AML-193 (cell line): ENCODE data around the gene GNAI3.

Experiments used
- DNase-seq, 2 experiments: peaks; one replicate each; lab custom pipeline; 2025; lab: John Stamatoyannopoulos, UW

GNAI3 gene

DNA sequence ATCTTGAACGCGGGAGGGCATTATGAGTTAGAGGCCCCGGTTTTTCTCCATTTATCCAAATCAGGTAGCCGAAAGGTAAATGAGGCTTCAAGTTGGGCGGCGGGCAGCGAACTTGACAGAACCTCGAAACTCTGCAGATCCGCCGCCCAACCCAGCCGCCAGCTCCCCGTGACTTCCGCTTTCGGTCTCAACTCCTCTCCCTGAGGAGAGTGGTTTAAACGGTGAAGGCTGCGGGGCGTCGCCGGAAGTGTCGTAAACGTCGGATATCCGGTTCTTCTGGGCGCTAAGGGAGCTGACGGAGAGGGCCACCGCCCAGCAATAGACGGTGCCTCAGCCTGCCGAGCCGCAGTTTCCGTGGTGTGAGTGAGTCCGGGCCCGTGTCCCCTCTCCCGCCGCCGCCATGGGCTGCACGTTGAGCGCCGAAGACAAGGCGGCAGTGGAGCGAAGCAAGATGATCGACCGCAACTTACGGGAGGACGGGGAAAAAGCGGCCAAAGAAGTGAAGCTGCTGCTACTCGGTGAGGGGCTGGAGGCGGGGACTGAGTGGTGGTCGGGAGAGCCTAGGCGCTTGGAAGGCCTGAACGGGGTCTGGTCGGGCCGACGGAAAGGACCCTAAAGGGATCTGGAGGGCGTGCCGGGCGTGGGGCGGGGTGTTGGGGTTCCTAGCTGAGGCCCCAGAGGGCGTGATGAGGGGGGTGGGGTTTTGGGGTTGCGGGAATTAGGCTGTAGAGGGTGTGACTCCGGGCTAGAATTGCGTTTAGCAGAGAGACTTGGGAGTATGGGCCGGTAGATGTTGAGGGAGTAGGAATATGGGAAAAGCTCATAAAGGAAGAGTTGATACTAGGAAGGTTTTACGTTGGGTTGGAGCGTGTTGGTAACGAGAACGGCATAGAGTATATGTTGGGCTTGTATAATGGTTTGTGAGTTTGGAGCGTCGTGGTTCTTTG lies at the start of gene GNAI3:
GNAI3 (plus strand) TSS at position 295 of the 947 bp plus-strand sequence; CDS start at position 401, 106 bp downstream.
- peak; percentile 90 to 93 for DNase-seq

- DNase-seq, result no peak
These were observed 49.3 kb upstream of the GNAI3 start for GRCh38 chr1:109499081-109499480.

GRCh38 chr1:109499661-109500536 lies 48.5 kb upstream of the GNAI3 start:
- DNase-seq, result peak; percentile 37

DNA sequence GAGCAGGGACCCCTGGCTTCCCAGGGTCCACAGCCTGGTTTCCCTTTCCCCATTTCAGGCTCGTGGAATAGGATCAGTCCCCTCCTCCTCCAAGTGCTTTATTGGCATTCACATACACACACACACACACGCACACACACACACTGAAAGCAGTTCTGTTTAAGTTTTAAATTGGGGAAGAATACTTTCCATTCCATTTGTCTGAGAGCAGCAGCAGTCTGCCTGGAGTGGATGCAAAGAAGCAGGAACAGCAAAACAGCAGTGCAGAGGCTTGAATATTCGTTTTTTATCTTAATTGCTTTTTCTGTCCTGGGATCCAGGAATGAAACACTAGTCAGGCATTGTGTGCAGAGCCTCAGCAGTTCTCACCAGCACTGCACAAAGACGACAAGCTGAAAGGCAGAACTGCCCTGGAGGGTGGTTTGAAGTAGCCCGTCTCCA lies 47.5 kb upstream of the GNAI3 start:
- no peak for DNase-seq

DNA sequence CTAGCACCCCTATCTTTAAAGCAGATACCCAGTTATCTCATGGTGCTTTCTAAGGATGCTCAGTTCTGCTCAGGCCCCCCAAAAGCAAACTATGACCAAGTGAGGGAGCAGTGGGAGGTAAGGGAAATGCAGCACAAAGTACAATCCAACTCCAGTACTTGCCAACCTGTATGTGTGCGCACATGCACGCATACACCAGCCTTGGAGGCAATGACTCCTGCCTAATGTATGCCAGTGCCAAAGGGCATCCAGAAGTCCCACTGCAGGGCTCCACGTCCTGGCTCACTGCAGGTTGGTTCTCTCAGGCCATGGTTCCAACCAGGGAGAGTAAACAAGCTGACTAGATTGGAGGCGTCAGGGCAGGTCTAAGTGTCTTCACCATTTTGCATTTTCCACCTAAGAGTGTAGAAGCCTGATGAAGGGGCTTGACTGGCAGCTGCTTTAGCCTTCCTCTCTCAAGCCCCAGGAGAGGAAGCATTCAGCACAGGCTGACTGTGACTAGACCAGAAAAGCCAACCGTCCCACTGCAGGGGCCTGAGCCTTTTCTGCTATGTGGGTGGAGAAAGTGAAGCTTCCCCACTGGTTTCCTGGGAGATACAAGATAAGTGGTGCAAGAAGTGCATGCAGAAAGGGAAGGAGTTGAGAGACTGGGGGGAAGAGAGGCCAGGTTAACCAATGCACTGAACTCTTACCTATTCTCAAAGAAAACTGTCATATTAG lies 46.6 kb upstream of the GNAI3 start:
- peak; percentile 68 to 72 for DNase-seq

GRCh38 chr1:109502364-109502851 lies 46.0 kb upstream of the GNAI3 start:
- no peak for DNase-seq

DNA sequence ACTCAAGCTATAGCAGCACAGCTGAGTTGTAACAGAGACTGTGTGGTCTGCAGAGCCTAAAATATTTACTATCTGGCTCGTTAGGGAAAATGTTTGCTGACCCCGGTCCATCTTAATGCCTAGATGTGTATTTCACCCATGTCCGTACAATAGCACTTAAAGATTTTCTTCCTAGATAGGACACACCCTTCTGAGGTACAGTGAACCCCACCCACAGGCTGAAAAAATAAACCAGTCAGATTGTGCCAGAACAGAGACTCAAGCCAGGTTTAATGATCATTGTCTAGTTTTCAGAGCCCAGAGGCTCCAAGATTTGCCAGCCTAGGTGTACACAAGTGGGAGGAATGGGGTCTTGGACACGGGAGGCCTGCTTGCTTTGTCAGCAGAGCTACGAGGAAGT lies 44.5 kb upstream of the GNAI3 start:
- no peak for DNase-seq

GRCh38 chr1:109504974-109505373 lies 43.4 kb upstream of the GNAI3 start:
- no peak for DNase-seq

- DNase-seq, result no peak
These were observed 40.2 kb upstream of the GNAI3 start for GRCh38 chr1:109508001-109508872.

DNA sequence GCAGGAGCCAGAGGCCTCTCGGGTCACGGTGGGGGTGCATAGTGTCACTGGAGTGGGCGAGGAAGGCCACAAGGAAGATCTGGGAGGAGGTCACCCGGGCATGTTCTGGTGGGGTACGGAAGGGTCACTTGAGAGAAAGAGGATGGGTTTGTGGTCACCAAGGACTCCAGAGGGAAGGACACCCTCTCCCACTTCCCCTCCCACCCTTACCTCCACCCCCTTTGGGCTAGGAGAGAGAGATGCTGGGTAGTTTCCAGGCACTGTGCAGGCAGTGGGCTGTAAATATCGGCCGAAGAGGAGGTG lies 39.6 kb upstream of the GNAI3 start:
- DNase-seq, result no peak

DNA sequence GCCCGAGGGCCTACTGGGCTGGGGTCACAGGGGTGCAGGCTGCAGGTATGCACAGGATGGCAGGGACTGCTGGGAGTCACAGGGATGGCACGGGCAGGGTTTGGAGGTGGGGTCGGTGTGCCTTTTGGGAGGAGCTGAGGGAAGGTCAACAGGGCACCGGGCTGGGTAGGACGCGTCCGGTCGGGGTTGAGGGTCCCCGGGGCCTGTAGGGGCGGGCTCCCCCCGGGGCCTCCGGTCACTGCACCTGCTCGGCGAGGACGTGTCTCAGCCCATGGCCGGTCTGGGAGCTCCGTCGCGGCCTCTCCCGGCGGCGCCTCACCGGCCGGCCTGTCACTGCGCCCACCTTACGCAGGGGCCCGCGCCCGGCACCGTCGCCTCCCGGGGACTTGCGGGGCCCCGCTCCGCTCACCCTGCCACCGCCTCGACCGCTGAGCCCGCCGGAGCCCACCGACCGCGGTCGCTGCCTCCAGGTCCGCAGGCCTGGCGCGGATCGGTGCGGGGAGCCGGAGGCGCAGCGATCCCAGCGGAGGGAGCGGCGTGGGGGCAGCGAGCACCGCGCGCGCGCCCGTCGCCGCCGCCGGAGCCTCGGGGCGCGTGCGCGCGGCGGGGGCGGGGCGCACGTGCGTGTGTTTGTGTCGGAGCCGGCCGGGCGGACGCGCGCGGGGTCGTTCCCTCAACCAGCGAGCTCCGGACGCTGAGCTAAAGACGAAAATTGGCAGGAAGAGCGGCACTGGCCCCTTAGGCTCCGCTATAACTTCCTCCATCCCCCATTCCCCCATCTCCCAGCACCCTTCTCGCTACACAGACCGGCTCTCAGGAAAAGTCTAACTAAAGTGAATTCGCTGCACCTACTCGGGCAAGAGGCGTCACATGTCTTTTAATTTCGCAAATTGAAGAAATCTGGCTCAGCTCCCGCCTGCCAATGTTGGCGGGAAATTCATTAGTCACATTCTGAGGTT lies 39.0 kb upstream of the GNAI3 start, which contains the start of gene AMIGO1:
AMIGO1 (minus strand) TSS at position 552 of the 959 bp plus-strand sequence. CDS start 815 bp downstream, outside the sequence.
- DNase-seq, result peak; percentile 34 to 38

DNA sequence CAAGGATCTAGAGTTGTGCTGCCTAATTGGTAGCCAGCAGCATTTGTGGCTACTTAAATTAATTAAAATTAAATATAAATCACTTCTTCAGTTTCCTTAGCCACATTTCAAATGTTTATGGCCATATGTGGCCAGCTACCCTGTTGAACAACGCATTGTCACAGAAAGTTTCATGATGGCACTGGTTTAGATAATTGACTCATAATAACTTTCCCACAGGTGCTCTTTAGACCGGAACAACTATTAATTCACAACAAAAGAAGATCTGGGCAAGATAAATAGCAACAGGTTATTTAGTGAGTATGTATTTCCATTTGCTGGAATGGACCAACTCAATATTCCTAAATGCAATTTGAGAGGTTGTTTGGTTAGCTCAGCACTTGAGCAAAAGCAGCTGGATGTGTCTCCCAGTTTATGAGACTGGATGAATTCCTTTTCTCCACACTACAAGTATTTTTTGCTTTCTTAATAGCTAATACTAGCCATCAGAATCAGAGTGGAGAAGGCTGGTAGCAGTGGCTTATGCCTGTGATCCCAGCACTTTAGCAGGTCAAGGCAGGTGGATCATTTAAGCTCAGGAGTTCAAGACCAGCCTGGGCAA lies 35.2 kb upstream of the GNAI3 start:
- DNase-seq, result no peak

- DNase-seq, result no peak
These were observed 33.6 kb upstream of the GNAI3 start for GRCh38 chr1:109514846-109515245.

DNA sequence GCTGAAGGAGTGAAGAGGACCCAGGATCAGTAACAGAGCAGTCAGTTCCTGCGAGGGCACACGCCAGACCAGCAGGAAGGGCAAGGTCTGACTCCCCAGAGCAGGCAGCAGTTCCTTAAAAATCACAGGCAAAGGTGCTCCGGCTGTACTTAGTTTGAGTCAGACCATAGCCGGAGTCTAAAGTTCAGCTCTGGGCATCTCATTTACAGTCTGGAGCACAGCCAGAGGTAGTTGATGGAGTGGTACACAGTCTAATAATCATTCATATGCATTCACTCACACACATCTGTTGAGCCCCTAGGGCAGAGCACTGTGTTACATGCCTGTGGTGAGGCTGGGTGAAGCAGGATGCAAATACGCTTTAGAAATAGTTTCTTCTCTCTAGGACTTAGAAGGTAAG lies 31.5 kb upstream of the GNAI3 start:
- DNase-seq, result no peak

DNA sequence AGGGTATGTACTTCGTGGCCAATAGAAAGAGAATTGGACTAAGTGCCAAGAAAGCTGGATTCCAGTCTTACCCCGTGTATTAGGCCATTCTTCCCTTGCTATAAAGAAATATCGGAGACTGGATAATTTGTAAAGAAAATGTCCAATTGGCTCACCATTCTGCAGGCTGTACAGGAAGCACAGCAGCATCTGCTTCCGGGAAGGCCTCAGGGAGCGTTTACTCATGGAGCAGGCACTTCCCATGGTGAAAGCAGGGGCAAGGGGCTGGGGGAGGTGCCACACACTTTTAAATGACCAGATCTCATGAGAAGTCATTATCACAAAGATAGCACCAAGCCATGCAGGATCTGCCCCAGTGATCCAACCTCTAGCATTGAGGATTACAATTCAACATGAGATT lies 31.1 kb upstream of the GNAI3 start:
- DNase-seq, result no peak

DNA sequence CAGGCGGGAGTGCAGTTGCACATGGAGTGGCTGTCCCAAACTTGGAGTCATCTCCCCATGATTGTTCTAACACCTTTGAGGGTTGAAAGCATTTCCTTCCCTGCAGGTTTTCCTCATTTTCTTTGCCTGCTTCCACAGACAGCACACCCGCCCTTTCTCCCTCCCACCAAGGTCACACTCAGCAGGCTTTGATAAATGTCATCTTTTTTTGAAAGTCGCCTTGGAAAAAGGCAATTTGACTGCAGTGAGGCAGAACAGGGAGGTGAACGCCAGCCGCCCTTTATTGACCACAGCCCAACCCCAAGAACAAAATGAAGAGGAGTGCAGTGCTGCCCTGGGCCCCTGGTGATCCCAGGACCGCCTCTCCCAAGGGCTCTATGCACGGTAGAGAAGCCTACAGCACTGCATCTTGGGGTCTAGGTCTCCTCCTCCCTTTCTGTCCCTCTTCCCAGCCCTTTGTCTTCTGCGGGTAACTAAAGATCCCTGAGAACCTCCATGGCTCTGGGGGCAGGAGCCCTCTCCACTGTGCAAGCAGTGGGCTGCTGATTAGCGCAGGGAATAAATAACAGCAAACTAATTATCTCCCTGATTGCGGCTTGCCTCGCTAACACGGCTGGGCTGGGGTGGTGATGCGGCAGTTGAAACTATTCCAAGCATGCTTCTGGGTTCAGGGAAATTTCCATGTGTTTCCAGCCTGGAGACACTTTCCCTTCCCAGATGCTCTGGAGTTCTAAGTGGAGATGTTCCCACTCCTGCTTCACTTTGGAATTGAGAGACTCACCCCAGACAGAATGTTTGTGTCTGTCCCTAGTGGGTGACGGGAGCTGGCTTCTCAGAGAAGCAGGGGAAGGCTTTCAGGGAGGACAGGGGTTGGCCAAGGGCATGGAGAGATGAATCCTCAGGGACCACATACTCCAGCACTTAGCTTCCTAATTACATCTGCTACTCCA lies 27.1 kb upstream of the GNAI3 start:
- DNase-seq, result no peak

- no peak for DNase-seq
These were observed 26.4 kb upstream of the GNAI3 start for GRCh38 chr1:109522026-109522425.

- DNase-seq, result no peak
These were observed 24.7 kb upstream of the GNAI3 start for GRCh38 chr1:109523706-109524105.
